ENCODE data around the gene ADGRL4.
"Not testable (repeated sequence)": the region's sequence is repeated elsewhere in the genome, so short reads cannot be mapped to it uniquely, and the experiment has no call there.

ADGRL4 gene

DNA sequence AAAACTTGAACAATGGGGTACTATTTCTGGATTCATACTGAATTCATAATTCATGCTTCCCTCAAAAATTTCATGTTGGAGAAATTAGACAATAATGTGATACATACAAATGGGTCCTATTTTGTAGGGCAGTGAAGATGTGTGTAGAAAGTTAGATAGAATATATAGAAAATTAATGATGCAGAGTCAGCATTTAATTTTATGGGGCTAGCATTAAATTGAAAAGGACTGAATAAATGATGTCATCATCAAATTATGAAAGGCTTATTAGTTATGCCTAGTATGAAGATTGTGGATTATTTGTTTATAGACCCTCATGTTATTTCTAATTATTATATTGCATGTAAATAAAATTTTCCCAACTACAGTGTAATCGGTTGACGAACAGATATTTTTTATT is 119.1 kb downstream of the ADGRL4 start:
- H3K27me3 ChIP-seq (ENCODE audit: insufficient read depth, poor library complexity, severe bottlenecking): no peaks in the 10 kb centered on the region
- TF ChIP-seq, protein P1, sequence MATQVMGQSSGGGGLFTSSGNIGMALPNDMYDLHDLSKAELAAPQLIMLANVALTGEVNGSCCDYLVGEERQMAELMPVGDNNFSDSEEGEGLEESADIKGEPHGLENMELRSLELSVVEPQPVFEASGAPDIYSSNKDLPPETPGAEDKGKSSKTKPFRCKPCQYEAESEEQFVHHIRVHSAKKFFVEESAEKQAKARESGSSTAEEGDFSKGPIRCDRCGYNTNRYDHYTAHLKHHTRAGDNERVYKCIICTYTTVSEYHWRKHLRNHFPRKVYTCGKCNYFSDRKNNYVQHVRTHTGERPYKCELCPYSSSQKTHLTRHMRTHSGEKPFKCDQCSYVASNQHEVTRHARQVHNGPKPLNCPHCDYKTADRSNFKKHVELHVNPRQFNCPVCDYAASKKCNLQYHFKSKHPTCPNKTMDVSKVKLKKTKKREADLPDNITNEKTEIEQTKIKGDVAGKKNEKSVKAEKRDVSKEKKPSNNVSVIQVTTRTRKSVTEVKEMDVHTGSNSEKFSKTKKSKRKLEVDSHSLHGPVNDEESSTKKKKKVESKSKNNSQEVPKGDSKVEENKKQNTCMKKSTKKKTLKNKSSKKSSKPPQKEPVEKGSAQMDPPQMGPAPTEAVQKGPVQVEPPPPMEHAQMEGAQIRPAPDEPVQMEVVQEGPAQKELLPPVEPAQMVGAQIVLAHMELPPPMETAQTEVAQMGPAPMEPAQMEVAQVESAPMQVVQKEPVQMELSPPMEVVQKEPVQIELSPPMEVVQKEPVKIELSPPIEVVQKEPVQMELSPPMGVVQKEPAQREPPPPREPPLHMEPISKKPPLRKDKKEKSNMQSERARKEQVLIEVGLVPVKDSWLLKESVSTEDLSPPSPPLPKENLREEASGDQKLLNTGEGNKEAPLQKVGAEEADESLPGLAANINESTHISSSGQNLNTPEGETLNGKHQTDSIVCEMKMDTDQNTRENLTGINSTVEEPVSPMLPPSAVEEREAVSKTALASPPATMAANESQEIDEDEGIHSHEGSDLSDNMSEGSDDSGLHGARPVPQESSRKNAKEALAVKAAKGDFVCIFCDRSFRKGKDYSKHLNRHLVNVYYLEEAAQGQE (IDR thresholded peaks at IDR 0.05; ENCODE audit: insufficient replicate concordance, low read depth): no peak
- TF ChIP-seq SPI1 (IDR thresholded peaks at IDR 0.05; ENCODE audit: borderline replicate concordance, low read depth) (no peak), GABPA (IDR thresholded peaks at IDR 0.05; ENCODE audit: low read depth) (no peak), POLR2AphosphoS5 (IDR thresholded peaks at IDR 0.05; ENCODE audit: low read depth) (no peak)
- TF ChIP-seq, protein P2, sequence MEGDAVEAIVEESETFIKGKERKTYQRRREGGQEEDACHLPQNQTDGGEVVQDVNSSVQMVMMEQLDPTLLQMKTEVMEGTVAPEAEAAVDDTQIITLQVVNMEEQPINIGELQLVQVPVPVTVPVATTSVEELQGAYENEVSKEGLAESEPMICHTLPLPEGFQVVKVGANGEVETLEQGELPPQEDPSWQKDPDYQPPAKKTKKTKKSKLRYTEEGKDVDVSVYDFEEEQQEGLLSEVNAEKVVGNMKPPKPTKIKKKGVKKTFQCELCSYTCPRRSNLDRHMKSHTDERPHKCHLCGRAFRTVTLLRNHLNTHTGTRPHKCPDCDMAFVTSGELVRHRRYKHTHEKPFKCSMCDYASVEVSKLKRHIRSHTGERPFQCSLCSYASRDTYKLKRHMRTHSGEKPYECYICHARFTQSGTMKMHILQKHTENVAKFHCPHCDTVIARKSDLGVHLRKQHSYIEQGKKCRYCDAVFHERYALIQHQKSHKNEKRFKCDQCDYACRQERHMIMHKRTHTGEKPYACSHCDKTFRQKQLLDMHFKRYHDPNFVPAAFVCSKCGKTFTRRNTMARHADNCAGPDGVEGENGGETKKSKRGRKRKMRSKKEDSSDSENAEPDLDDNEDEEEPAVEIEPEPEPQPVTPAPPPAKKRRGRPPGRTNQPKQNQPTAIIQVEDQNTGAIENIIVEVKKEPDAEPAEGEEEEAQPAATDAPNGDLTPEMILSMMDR (IDR thresholded peaks at IDR 0.05; ENCODE audit: insufficient read depth, low read length): no peak
- H3K4me3 ChIP-seq (replicated peaks; ENCODE audit: insufficient read depth, low read length): no peak overlapping the region
- DNase-seq (ENCODE audit: low read depth in 1 of 2, low spot score in 1 of 2): no peak
- no peak overlapping the region for H3K27ac ChIP-seq (replicated peaks)

- TF ChIP-seq POLR2AphosphoS5 (IDR thresholded peaks at IDR 0.05; ENCODE audit: low read depth): no peak
- TF ChIP-seq, protein P1 (IDR thresholded peaks at IDR 0.05; ENCODE audit: insufficient replicate concordance, low read depth): no peak
- TF ChIP-seq GABPA (IDR thresholded peaks at IDR 0.05; ENCODE audit: low read depth): no peak
- TF ChIP-seq, protein P2 (IDR thresholded peaks at IDR 0.05; ENCODE audit: insufficient read depth, low read length): no peak
- no peak for TF ChIP-seq SPI1 (IDR thresholded peaks at IDR 0.05; ENCODE audit: borderline replicate concordance, low read depth)
- Histone ChIP-seq H3K27me3 (ENCODE audit: insufficient read depth, poor library complexity, severe bottlenecking) (no peaks in the 10 kb centered on the region), H3K4me3 (replicated peaks; ENCODE audit: insufficient read depth, low read length) (no peak overlapping the region), H3K27ac (replicated peaks) (no peak overlapping the region)
- no peak for DNase-seq (ENCODE audit: low read depth in 1 of 2, low spot score in 1 of 2)
These were observed 121.7 kb downstream of the ADGRL4 start for GRCh38 chr1:78884685-78885452.

DNA sequence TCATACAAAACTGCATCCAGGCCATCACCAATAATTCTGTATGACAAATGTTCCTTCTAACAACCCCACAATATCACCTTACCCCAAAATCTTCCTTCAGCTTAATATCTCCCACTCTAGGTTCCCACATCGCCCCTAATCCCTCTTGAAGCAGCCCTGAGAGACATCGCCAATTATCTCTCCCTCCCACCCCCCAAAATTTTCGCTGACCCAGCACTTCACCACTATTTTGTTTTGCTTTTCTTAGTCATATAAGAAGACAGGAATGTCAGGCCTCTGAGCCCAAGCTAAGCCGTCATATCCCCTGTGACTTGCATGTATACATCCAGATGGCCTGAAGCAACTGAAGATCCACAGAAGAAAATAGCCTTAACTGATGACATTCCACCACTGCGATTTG is 126.3 kb downstream of the ADGRL4 start:
- no peak for DNase-seq (ENCODE audit: low read depth in 1 of 2, low spot score in 1 of 2)
- Histone ChIP-seq H3K4me3 (replicated peaks; ENCODE audit: insufficient read depth, low read length) (no peak overlapping the region), H3K27ac (replicated peaks) (no peak overlapping the region), H3K27me3 (ENCODE audit: insufficient read depth, poor library complexity, severe bottlenecking) (no peaks in the 10 kb centered on the region)
- TF ChIP-seq POLR2AphosphoS5 (IDR thresholded peaks at IDR 0.05; ENCODE audit: low read depth) (no peak), GABPA (IDR thresholded peaks at IDR 0.05; ENCODE audit: low read depth) (no peak), SPI1 (IDR thresholded peaks at IDR 0.05; ENCODE audit: borderline replicate concordance, low read depth) (no peak)
- TF ChIP-seq, protein P1 (IDR thresholded peaks at IDR 0.05; ENCODE audit: insufficient replicate concordance, low read depth): no peak
- TF ChIP-seq, protein P2 (IDR thresholded peaks at IDR 0.05; ENCODE audit: insufficient read depth, low read length): no peak

- DNase-seq (ENCODE audit: low read depth in 1 of 2, low spot score in 1 of 2); H3K27ac ChIP-seq (replicated peaks); H3K27me3 ChIP-seq (ENCODE audit: insufficient read depth, poor library complexity, severe bottlenecking); H3K4me3 ChIP-seq (replicated peaks; ENCODE audit: insufficient read depth, low read length): not testable (repeated sequence)
These were observed 130.5 kb downstream of the ADGRL4 start for GRCh38 chr1:78875986-78876385.

- DNase-seq (ENCODE audit: low read depth in 1 of 2, low spot score in 1 of 2): not testable (repeated sequence)
These were observed 133.7 kb downstream of the ADGRL4 start for GRCh38 chr1:78872801-78873200.

More at GRCh38 chr1:78872801-78873200, 133.7 kb downstream of the ADGRL4 start:
- not testable (repeated sequence) for H3K27me3 ChIP-seq (ENCODE audit: insufficient read depth, poor library complexity, severe bottlenecking); H3K27ac ChIP-seq (replicated peaks); H3K4me3 ChIP-seq (replicated peaks; ENCODE audit: insufficient read depth, low read length)
